Uterus (tissue), 2 donors: ENCODE data around the gene SLC6A1.

ENCODE experiments used
- POLR2A ChIP-seq, 2 donors: fragments of 450-650 bp; IDR thresholded peaks; one replicate each; pipeline ENCODE4 v1.6.1; 2016; ENCODE audit warnings: antibody characterized with exemption in 2 of 2, mild to moderate bottlenecking in 1 of 2, moderate library complexity in 1 of 2
- TF ChIP-seq, protein P1 (sequence below), 4 experiments: fragments of 200-600 bp in 2 of 4; fragments of 450-650 bp in 2 of 4; sonication (generic) in 2 of 4; IDR thresholded peaks; one replicate each; pipeline ENCODE4 v1.5.1; 2016 to 2019; ENCODE audit warnings: antibody characterized with exemption in 4 of 4, mild to moderate bottlenecking in 2 of 4, moderate library complexity in 1 of 4

DNA sequence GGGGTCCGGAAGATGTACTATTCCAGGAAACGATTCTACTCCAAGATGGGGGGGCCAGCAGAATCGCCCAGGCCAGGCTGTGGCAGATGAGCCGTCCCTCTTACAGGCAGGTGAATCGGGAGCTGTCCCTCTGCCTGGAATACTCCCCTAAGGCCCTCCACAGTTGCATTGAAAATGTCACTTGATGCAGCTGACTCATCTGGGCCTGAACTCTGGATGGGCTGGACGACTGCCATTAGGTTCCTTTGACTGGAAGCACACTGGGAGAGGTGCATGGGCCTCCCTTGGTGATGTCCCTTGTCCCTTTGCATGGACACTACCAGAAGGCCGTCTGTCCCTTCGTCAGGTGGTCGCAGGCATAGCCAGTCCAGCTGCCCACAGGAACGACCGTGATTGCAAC, 92.1 kb downstream of the SLC6A1 start:
- TF ChIP-seq POLR2A (IDR thresholded peaks at IDR 0.05): no peak
- TF ChIP-seq, protein P1, sequence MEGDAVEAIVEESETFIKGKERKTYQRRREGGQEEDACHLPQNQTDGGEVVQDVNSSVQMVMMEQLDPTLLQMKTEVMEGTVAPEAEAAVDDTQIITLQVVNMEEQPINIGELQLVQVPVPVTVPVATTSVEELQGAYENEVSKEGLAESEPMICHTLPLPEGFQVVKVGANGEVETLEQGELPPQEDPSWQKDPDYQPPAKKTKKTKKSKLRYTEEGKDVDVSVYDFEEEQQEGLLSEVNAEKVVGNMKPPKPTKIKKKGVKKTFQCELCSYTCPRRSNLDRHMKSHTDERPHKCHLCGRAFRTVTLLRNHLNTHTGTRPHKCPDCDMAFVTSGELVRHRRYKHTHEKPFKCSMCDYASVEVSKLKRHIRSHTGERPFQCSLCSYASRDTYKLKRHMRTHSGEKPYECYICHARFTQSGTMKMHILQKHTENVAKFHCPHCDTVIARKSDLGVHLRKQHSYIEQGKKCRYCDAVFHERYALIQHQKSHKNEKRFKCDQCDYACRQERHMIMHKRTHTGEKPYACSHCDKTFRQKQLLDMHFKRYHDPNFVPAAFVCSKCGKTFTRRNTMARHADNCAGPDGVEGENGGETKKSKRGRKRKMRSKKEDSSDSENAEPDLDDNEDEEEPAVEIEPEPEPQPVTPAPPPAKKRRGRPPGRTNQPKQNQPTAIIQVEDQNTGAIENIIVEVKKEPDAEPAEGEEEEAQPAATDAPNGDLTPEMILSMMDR (IDR thresholded peaks at IDR 0.05): no peak
